ENCODE measurements around the gene SECISBP2.

SECISBP2 gene

GRCh38 chr9:89372230-89372816 is 54.0 kb downstream of the SECISBP2 start:
- H3K27me3 Mint-ChIP-seq, result no peaks in the 10 kb centered on the region
- no peaks in the 10 kb centered on the region for H3K9me3 Mint-ChIP-seq
- H3K27ac Mint-ChIP-seq, result peak overlapping the region; percentile 94
- H3K4me3 Mint-ChIP-seq, result no peak overlapping the region
- H3K4me1 Mint-ChIP-seq (ENCODE audit: low read depth), result peaks cover 38% of the 10 kb centered on the region
- no peak for DNase-seq
- H3K36me3 Mint-ChIP-seq (ENCODE audit: low read depth), result peaks cover 26% of the 10 kb centered on the region

- no peak overlapping the region for H3K4me3 Mint-ChIP-seq
- no peaks in the 10 kb centered on the region for H3K27me3 Mint-ChIP-seq
- DNase-seq, result no peak
- H3K4me1 Mint-ChIP-seq (ENCODE audit: low read depth), result peaks cover 41% of the 10 kb centered on the region
- no peaks in the 10 kb centered on the region for H3K9me3 Mint-ChIP-seq
- H3K27ac Mint-ChIP-seq, result peak overlapping the region; percentile 94
- peaks cover 33% of the 10 kb centered on the region for H3K36me3 Mint-ChIP-seq (ENCODE audit: low read depth)
Observed at GRCh38 chr9:89372979-89373378, 54.7 kb downstream of the SECISBP2 start.

GRCh38 chr9:89374176-89374575 is 55.9 kb downstream of the SECISBP2 start:
- DNase-seq, result no peak
- H3K9me3 Mint-ChIP-seq, result no peaks in the 10 kb centered on the region
- H3K27me3 Mint-ChIP-seq, result no peaks in the 10 kb centered on the region
- H3K27ac Mint-ChIP-seq, result peak overlapping the region; percentile 94
- no peak overlapping the region for H3K4me3 Mint-ChIP-seq
- H3K4me1 Mint-ChIP-seq (ENCODE audit: low read depth), result peaks cover 42% of the 10 kb centered on the region
- peaks cover 45% of the 10 kb centered on the region for H3K36me3 Mint-ChIP-seq (ENCODE audit: low read depth)

- peaks cover 56% of the 10 kb centered on the region for H3K36me3 Mint-ChIP-seq (ENCODE audit: low read depth)
Observed at GRCh38 chr9:89375191-89375760, 57.0 kb downstream of the SECISBP2 start.

GRCh38 chr9:89376286-89376685 is 58.0 kb downstream of the SECISBP2 start:
- peak overlapping the region; percentile 94 for H3K27ac Mint-ChIP-seq
- no peaks in the 10 kb centered on the region for H3K27me3 Mint-ChIP-seq
- no peak for DNase-seq
- H3K4me1 Mint-ChIP-seq (ENCODE audit: low read depth), result peaks cover 62% of the 10 kb centered on the region
- H3K36me3 Mint-ChIP-seq (ENCODE audit: low read depth), result peaks cover 66% of the 10 kb centered on the region
- no peak overlapping the region for H3K4me3 Mint-ChIP-seq
- no peaks in the 10 kb centered on the region for H3K9me3 Mint-ChIP-seq

More at GRCh38 chr9:89375191-89375760, 57.0 kb downstream of the SECISBP2 start:
- Mint-ChIP-seq H3K4me3 (no peak overlapping the region), H3K4me1 (ENCODE audit: low read depth) (peaks cover 52% of the 10 kb centered on the region), H3K27me3 (no peaks in the 10 kb centered on the region), H3K9me3 (no peaks in the 10 kb centered on the region), H3K27ac (peak overlapping the region; percentile 94)
- no peak for DNase-seq

- H3K27me3 Mint-ChIP-seq, result no peaks in the 10 kb centered on the region
- peaks cover 67% of the 10 kb centered on the region for H3K4me1 Mint-ChIP-seq (ENCODE audit: low read depth)
- H3K4me3 Mint-ChIP-seq, result no peak overlapping the region
- peaks cover 72% of the 10 kb centered on the region for H3K36me3 Mint-ChIP-seq (ENCODE audit: low read depth)
- H3K27ac Mint-ChIP-seq, result peak overlapping the region; percentile 94
- no peaks in the 10 kb centered on the region for H3K9me3 Mint-ChIP-seq
- no peak for DNase-seq
Observed at GRCh38 chr9:89376741-89377351, 58.5 kb downstream of the SECISBP2 start.

- peaks cover 77% of the 10 kb centered on the region for H3K36me3 Mint-ChIP-seq (ENCODE audit: low read depth)
- DNase-seq, result no peak
- H3K27ac Mint-ChIP-seq, result peak overlapping the region; percentile 94
- H3K9me3 Mint-ChIP-seq, result no peaks in the 10 kb centered on the region
- H3K4me3 Mint-ChIP-seq, result no peak overlapping the region
- H3K4me1 Mint-ChIP-seq (ENCODE audit: low read depth), result peaks cover 73% of the 10 kb centered on the region
- no peaks in the 10 kb centered on the region for H3K27me3 Mint-ChIP-seq
Observed at GRCh38 chr9:89377411-89377810, 59.1 kb downstream of the SECISBP2 start.

GRCh38 chr9:89378541-89378940 is 60.2 kb downstream of the SECISBP2 start:
- no peaks in the 10 kb centered on the region for H3K27me3 Mint-ChIP-seq

GRCh38 chr9:89379031-89379430 is 60.7 kb downstream of the SECISBP2 start:
- no peak for DNase-seq
- Mint-ChIP-seq H3K9me3 (no peaks in the 10 kb centered on the region), H3K27ac (peak overlapping the region; percentile 94), H3K36me3 (ENCODE audit: low read depth) (peaks cover 91% of the 10 kb centered on the region), H3K4me3 (no peak overlapping the region), H3K27me3 (no peaks in the 10 kb centered on the region), H3K4me1 (ENCODE audit: low read depth) (peaks cover 80% of the 10 kb centered on the region)

More at GRCh38 chr9:89378541-89378940, 60.2 kb downstream of the SECISBP2 start:
- peak overlapping the region; percentile 94 for H3K27ac Mint-ChIP-seq
- H3K9me3 Mint-ChIP-seq, result no peaks in the 10 kb centered on the region
- DNase-seq, result no peak
- no peak overlapping the region for H3K4me3 Mint-ChIP-seq
- H3K4me1 Mint-ChIP-seq (ENCODE audit: low read depth), result peaks cover 78% of the 10 kb centered on the region
- peaks cover 87% of the 10 kb centered on the region for H3K36me3 Mint-ChIP-seq (ENCODE audit: low read depth)

GRCh38 chr9:89379508-89380115 is 61.3 kb downstream of the SECISBP2 start:
- Mint-ChIP-seq H3K9me3 (no peaks in the 10 kb centered on the region), H3K36me3 (ENCODE audit: low read depth) (peaks cover 97% of the 10 kb centered on the region), H3K4me1 (ENCODE audit: low read depth) (peaks cover 82% of the 10 kb centered on the region), H3K4me3 (no peak overlapping the region), H3K27me3 (no peaks in the 10 kb centered on the region), H3K27ac (peak overlapping the region; percentile 94)
- DNase-seq, result no peak

- Mint-ChIP-seq H3K4me1 (ENCODE audit: low read depth) (peaks cover 79% of the 10 kb centered on the region), H3K27me3 (no peaks in the 10 kb centered on the region), H3K9me3 (no peaks in the 10 kb centered on the region), H3K27ac (peak overlapping the region; percentile 94), H3K36me3 (ENCODE audit: low read depth) (peaks cover 99% of the 10 kb centered on the region), H3K4me3 (no peak overlapping the region)
- no peak for DNase-seq
Observed at GRCh38 chr9:89380437-89381307, 62.4 kb downstream of the SECISBP2 start.

- H3K27ac Mint-ChIP-seq, result peak overlapping the region; percentile 94
- no peak for DNase-seq
- no peak overlapping the region for H3K4me3 Mint-ChIP-seq
- no peaks in the 10 kb centered on the region for H3K9me3 Mint-ChIP-seq
- peaks cover 99% of the 10 kb centered on the region for H3K36me3 Mint-ChIP-seq (ENCODE audit: low read depth)
- H3K4me1 Mint-ChIP-seq (ENCODE audit: low read depth), result peaks cover 79% of the 10 kb centered on the region
- no peaks in the 10 kb centered on the region for H3K27me3 Mint-ChIP-seq
Observed at GRCh38 chr9:89381308-89381609, 63.0 kb downstream of the SECISBP2 start.

- H3K27me3 Mint-ChIP-seq, result no peaks in the 10 kb centered on the region
- peak overlapping the region; percentile 94 for H3K27ac Mint-ChIP-seq
- no peak overlapping the region for H3K4me3 Mint-ChIP-seq
- no peaks in the 10 kb centered on the region for H3K9me3 Mint-ChIP-seq
- peaks cover 99% of the 10 kb centered on the region for H3K36me3 Mint-ChIP-seq (ENCODE audit: low read depth)
- no peak for DNase-seq
- peaks cover 74% of the 10 kb centered on the region for H3K4me1 Mint-ChIP-seq (ENCODE audit: low read depth)
Observed at GRCh38 chr9:89382026-89382986, 64.0 kb downstream of the SECISBP2 start.
